H9 (cell line): Measurements from ENCODE around the gene OPHN1. TPM values are rescaled to one million over a fixed set of nuclear protein-coding genes. Genes with fewer than 3 reads are reported as not detected.

Source experiments
- DNase-seq: peaks from one replicate; pipeline ENCODE4 v3.0.0-alpha.2; 2017
- H2AFZ ChIP-seq: one replicate; pipeline ENCODE4 v1.6.1; 2013; ENCODE audit warnings: mild to moderate bottlenecking, low read length, control low read depth, moderate library complexity
- H2AK5ac ChIP-seq: 2 replicates; pipeline ENCODE4 v1.6.1; 2013; ENCODE audit warnings: low read length, control low read depth, mixed read lengths; ENCODE audit not compliant: insufficient read length
- H2BK120ac ChIP-seq: one replicate; pipeline ENCODE4 v1.6.1; 2013; ENCODE audit warnings: low read depth, mild to moderate bottlenecking, low read length, control low read depth, inconsistent platforms; ENCODE audit not compliant: poor library complexity, severe bottlenecking
- H2BK12ac ChIP-seq: 2 replicates; pipeline ENCODE4 v1.6.1; 2013; ENCODE audit warnings: low read length, control low read depth, mixed read lengths, low read depth; ENCODE audit not compliant: insufficient read length
- H2BK15ac ChIP-seq: 2 replicates; pipeline ENCODE4 v1.6.1; 2013; ENCODE audit warnings: low read depth, low read length, control low read depth
- H2BK20ac ChIP-seq: one replicate; pipeline ENCODE4 v1.6.1; 2013; ENCODE audit warnings: low read depth, mild to moderate bottlenecking, low read length, control low read depth, inconsistent platforms; ENCODE audit not compliant: poor library complexity, severe bottlenecking
- H2BK5ac ChIP-seq: 2 replicates; pipeline ENCODE4 v1.6.1; 2013; ENCODE audit warnings: low read length, control low read depth, mixed read lengths; ENCODE audit not compliant: insufficient read length
- H3K14ac ChIP-seq: 2 replicates; pipeline ENCODE4 v1.6.1; 2013; ENCODE audit warnings: low read length, control low read depth; ENCODE audit not compliant: insufficient read depth
- H3K18ac ChIP-seq: 2 replicates; pipeline ENCODE4 v1.6.1; 2013; ENCODE audit warnings: low read depth, mild to moderate bottlenecking, mixed read lengths, low read length, control low read depth; ENCODE audit not compliant: insufficient read length
- H3K23ac ChIP-seq: 2 replicates; pipeline ENCODE4 v1.6.1; 2013; ENCODE audit warnings: low read length, control low read depth, mixed read lengths, low read depth; ENCODE audit not compliant: insufficient read length
- H3K23me2 ChIP-seq: 2 replicates; pipeline ENCODE4 v1.6.1; 2013; ENCODE audit warnings: low read depth, mild to moderate bottlenecking, mixed read lengths, low read length, control low read depth; ENCODE audit not compliant: insufficient read length, poor library complexity, severe bottlenecking
- H3K27ac ChIP-seq: 2 replicates; pipeline ENCODE4 v1.5.1; 2013; ENCODE audit warnings: low read length, control low read depth, mixed read lengths, low read depth; ENCODE audit not compliant: insufficient read length
- H3K27me3 ChIP-seq: 2 replicates; pipeline ENCODE4 v1.6.1; 2013; ENCODE audit warnings: low read length, control low read depth, inconsistent platforms; ENCODE audit not compliant: insufficient read depth
- H3K4ac ChIP-seq: 2 replicates; pipeline ENCODE4 v1.6.1; 2013; ENCODE audit warnings: low read depth, mild to moderate bottlenecking, control low read depth, inconsistent platforms, low read length, moderate library complexity
- H3K4me1 ChIP-seq: 2 replicates; pipeline ENCODE4 v1.6.1; 2013; ENCODE audit warnings: low read length, control low read depth, inconsistent platforms; ENCODE audit not compliant: insufficient read depth
- H3K4me2 ChIP-seq: 2 replicates; pipeline ENCODE4 v1.6.1; 2013; ENCODE audit warnings: low read length, control low read depth, mixed read lengths; ENCODE audit not compliant: insufficient read length, insufficient read depth
- H3K56ac ChIP-seq: 2 replicates; pipeline ENCODE4 v1.6.1; 2013; ENCODE audit warnings: low read depth, mild to moderate bottlenecking, mixed read lengths, low read length, control low read depth; ENCODE audit not compliant: insufficient read length
- H3K79me1 ChIP-seq: 2 replicates; pipeline ENCODE4 v1.6.1; 2013; ENCODE audit warnings: low read depth, mild to moderate bottlenecking, moderate library complexity, low read length, control low read depth, inconsistent platforms; ENCODE audit not compliant: insufficient read depth, poor library complexity, severe bottlenecking
- H3K79me2 ChIP-seq: 2 replicates; pipeline ENCODE4 v1.6.1; 2013; ENCODE audit warnings: low read length, control low read depth, inconsistent platforms; ENCODE audit not compliant: insufficient read depth
- H3K9ac ChIP-seq: 2 replicates; pipeline ENCODE4 v1.6.1; 2013; ENCODE audit warnings: low read length, control low read depth, mixed read lengths; ENCODE audit not compliant: insufficient read length; ENCODE audit errors: extremely low read depth
- H3K9me3 ChIP-seq: one replicate; pipeline ENCODE4 v1.6.1; 2013; ENCODE audit warnings: low read depth, low read length, inconsistent platforms; ENCODE audit not compliant: control insufficient read depth
- H3T11ph ChIP-seq: one replicate; pipeline ENCODE4 v1.6.1; 2013; ENCODE audit warnings: mild to moderate bottlenecking, low read length, control low read depth, inconsistent platforms
- H4K20me1 ChIP-seq: one replicate; pipeline ENCODE4 v1.6.1; 2013; ENCODE audit not compliant: control insufficient read depth, insufficient read length, insufficient read depth
- H4K5ac ChIP-seq: 2 replicates; pipeline ENCODE4 v1.6.1; 2013; ENCODE audit warnings: low read depth, mild to moderate bottlenecking, mixed read lengths, low read length, control low read depth; ENCODE audit not compliant: insufficient read length
- H4K8ac ChIP-seq: replicated peaks from 2 replicates; pipeline ENCODE4 v1.6.1; 2013; ENCODE audit warnings: low read length, control low read depth, mixed read lengths, low read depth; ENCODE audit not compliant: insufficient read length
- H4K91ac ChIP-seq: 2 replicates; pipeline ENCODE4 v1.6.1; 2013; ENCODE audit warnings: low read depth, mild to moderate bottlenecking, moderate library complexity, mixed read lengths, low read length, control low read depth; ENCODE audit not compliant: insufficient read length
- H3K27ac Mint-ChIP-seq, 3 experiments: 2 replicates in 2 of 3; 3 replicates in 1 of 3; pipeline ENCODE4 v1.8.0; 2020 to 2021; ENCODE audit warnings: mixed read lengths in 3 of 3, mild to moderate bottlenecking in 1 of 3, moderate library complexity in 1 of 3
- H3K27me3 Mint-ChIP-seq: 2 replicates; pipeline ENCODE4 v1.8.0; 2021; ENCODE audit warnings: low read depth, mild to moderate bottlenecking, moderate library complexity, mixed read lengths
- H3K36me3 Mint-ChIP-seq, 3 experiments: 2 replicates in 2 of 3; 3 replicates in 1 of 3; pipeline ENCODE4 v1.8.0; 2020 to 2021; ENCODE audit warnings: low read depth in 3 of 3, mixed read lengths in 3 of 3; ENCODE audit not compliant: insufficient read depth in 1 of 3
- H3K4me1 Mint-ChIP-seq, 2 experiments: 2 replicates each; pipeline ENCODE4 v1.8.0; 2020; ENCODE audit warnings: mixed read lengths in 2 of 2
- H3K4me3 Mint-ChIP-seq, 2 experiments: 2 replicates in 1 of 2; 3 replicates in 1 of 2; pipeline ENCODE4 v1.8.0; 2020 to 2021; ENCODE audit warnings: mild to moderate bottlenecking in 2 of 2, mixed read lengths in 2 of 2, moderate library complexity in 1 of 2
- H3K9me3 Mint-ChIP-seq, 2 experiments: 2 replicates in 1 of 2; 3 replicates in 1 of 2; pipeline ENCODE4 v1.8.0; 2020; ENCODE audit warnings: mild to moderate bottlenecking in 2 of 2, mixed read lengths in 2 of 2, moderate library complexity in 1 of 2
- WGBS: extraction: QIAGEN DNeasy Blood & Tissue Kit; methylation state at CpG from one replicate; pipeline ENCODE4 v1.1.7; 2013; ENCODE audit warnings: missing lambda C conversion rate, low lambda C conversion rate, mixed read lengths; ENCODE audit not compliant: insufficient read length; ENCODE audit errors: extremely low coverage; 5-methylcytosine and 5-hydroxymethylcytosine counted together
- total RNA-seq: library from RNA; stranded (reverse); gene quantifications from 2 replicates; pipeline ENCODE4 v1.2.1, GENCODE V29; 2021
- TF ChIP-seq, protein P1 (sequence below): fragments of 200-600 bp; sonication (generic); conservative IDR thresholded peaks from 3 replicates; pipeline ENCODE4 v1.8.0; 2021; ENCODE audit warnings: antibody characterized with exemption, mild to moderate bottlenecking

OPHN1 gene
- total RNA-seq, 1 experiment from 2014 or later: 1.5 TPM

DNA sequence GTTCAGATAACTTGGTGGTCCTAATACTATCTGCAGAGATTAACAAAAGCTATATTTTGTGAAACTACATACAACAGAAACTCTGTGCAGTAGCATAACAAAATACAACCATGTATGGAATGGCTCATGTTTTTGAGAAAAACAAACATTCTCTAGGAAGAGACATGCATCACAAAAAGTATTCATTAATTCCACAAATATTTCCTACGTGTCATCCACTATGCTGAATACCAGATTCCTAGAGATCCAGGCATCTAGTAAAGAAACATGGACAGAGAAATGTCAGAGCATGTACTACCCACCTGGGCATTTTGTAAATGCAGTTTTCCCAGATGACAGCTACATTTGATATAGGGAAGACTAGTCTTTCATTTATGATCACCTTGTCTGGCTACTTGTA, 248.1 kb downstream of the OPHN1 start:
- Histone ChIP-seq H3K4me1 (no peaks in the 10 kb centered on the region), H2BK12ac (no peak overlapping the region), H3T11ph (no peak overlapping the region), H3K14ac (no peak overlapping the region), H3K23ac (no peak overlapping the region), H2BK20ac (no peak overlapping the region), H3K79me2 (no peaks in the 10 kb centered on the region), H2BK120ac (no peak overlapping the region), H2AFZ (no peak overlapping the region), H3K9ac (no peak overlapping the region), H3K27me3 (no peaks in the 10 kb centered on the region), H3K4me2 (no peak overlapping the region), H4K5ac (no peak overlapping the region), H3K79me1 (no peaks in the 10 kb centered on the region), H4K8ac (no peak overlapping the region), H3K9me3 (peaks cover 25% of the 10 kb centered on the region), H3K23me2 (no peaks in the 10 kb centered on the region), H2AK5ac (no peak overlapping the region), H2BK5ac (no peak overlapping the region), H3K18ac (no peak overlapping the region), H4K91ac (no peak overlapping the region), H3K4ac (no peak overlapping the region), H3K27ac (no peak overlapping the region), H2BK15ac (no peak overlapping the region), H3K56ac (no peak overlapping the region), H4K20me1 (no peaks in the 10 kb centered on the region)
- Mint-ChIP-seq H3K9me3 (peaks cover 55 to 64% of the 10 kb centered on the region in 2 experiments), H3K27ac (no peak overlapping the region), H3K36me3 (peaks cover 0 to 6% (median 0%) of the 10 kb centered on the region in 3 experiments; a peak in 2 of 7 replicates), H3K4me3 (no peak overlapping the region), H3K27me3 (no peaks in the 10 kb centered on the region), H3K4me1 (no peaks in the 10 kb centered on the region)
- TF ChIP-seq, protein P1, sequence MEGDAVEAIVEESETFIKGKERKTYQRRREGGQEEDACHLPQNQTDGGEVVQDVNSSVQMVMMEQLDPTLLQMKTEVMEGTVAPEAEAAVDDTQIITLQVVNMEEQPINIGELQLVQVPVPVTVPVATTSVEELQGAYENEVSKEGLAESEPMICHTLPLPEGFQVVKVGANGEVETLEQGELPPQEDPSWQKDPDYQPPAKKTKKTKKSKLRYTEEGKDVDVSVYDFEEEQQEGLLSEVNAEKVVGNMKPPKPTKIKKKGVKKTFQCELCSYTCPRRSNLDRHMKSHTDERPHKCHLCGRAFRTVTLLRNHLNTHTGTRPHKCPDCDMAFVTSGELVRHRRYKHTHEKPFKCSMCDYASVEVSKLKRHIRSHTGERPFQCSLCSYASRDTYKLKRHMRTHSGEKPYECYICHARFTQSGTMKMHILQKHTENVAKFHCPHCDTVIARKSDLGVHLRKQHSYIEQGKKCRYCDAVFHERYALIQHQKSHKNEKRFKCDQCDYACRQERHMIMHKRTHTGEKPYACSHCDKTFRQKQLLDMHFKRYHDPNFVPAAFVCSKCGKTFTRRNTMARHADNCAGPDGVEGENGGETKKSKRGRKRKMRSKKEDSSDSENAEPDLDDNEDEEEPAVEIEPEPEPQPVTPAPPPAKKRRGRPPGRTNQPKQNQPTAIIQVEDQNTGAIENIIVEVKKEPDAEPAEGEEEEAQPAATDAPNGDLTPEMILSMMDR: no peak
- no CpG with 5 or more reads among the region's 1 CpG for WGBS
- DNase-seq: no peak
